Fibroblast of the aortic adventitia (primary cell): Measurements from ENCODE around the gene CAMK4. TPM values are rescaled to one million over a fixed set of nuclear protein-coding genes. Genes with fewer than 3 reads are reported as not detected.

ENCODE experiments used
- DNase-seq: peaks from one replicate; pipeline ENCODE4 v3.0.0-alpha.2; 2010; ENCODE audit warnings: low read depth
- H3K4me3 ChIP-seq: 2 replicates; pipeline ENCODE4 v1.5.1; 2011; ENCODE audit warnings: low read depth, mild to moderate bottlenecking, control low read depth, low read length, moderate library complexity
- total RNA-seq: library from RNA; depleted of rRNA; stranded (reverse); fragments of >200 nt; gene quantifications from 2 replicates; pipeline ENCODE4 v1.2.3, GENCODE V29; 2012; ENCODE audit warnings: low replicate concordance
- TF ChIP-seq, protein P1 (sequence below): IDR thresholded peaks from 2 replicates; pipeline ENCODE4 v1.5.1; 2011; ENCODE audit warnings: mild to moderate bottlenecking, low read length, control low read depth, inconsistent platforms; ENCODE audit not compliant: insufficient read depth

The CAMK4 gene
- total RNA-seq, 1 donor: 5.4 TPM

DNA sequence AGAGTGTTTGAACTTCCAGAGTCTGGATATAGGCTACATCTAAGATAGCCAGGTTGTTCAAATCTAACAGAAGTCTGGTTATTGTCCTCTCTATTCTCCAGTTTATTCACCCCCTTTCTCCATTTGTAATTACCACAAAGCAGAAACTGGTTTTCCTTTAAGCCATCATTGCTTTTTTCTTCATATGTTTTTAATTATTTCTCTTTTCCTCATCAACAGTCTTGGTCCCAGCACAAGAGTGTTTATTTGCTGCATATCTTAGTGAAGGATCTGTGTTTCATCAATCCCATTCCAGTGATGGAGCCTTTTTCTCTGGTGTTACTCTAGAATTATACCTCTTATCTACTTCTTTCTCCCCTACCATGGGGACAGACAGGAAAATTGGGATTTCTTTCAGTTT lies 142.2 kb downstream of the CAMK4 start:
- no peak for DNase-seq
- no peak overlapping the region for H3K4me3 ChIP-seq
- TF ChIP-seq, protein P1, sequence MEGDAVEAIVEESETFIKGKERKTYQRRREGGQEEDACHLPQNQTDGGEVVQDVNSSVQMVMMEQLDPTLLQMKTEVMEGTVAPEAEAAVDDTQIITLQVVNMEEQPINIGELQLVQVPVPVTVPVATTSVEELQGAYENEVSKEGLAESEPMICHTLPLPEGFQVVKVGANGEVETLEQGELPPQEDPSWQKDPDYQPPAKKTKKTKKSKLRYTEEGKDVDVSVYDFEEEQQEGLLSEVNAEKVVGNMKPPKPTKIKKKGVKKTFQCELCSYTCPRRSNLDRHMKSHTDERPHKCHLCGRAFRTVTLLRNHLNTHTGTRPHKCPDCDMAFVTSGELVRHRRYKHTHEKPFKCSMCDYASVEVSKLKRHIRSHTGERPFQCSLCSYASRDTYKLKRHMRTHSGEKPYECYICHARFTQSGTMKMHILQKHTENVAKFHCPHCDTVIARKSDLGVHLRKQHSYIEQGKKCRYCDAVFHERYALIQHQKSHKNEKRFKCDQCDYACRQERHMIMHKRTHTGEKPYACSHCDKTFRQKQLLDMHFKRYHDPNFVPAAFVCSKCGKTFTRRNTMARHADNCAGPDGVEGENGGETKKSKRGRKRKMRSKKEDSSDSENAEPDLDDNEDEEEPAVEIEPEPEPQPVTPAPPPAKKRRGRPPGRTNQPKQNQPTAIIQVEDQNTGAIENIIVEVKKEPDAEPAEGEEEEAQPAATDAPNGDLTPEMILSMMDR: no peak

DNA sequence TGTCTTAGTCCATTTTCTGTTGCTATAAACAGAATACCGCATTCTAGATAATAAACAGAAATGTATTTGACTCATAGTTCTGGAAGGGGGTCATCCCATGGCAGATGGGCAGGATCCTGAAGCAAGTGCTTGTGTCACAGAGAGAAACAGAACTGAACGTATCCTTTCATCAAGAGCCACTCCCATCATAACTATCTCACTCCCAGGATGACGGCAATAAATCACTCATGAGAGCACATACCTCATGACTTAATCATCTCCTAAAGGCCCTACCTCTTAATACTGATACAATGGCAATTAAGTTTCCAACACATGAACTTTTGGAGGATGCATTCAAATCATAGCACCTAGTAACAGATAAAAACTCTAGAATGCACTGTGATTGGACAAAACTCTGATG lies 142.9 kb downstream of the CAMK4 start:
- no peak overlapping the region for H3K4me3 ChIP-seq
- DNase-seq: no peak
- TF ChIP-seq, protein P1: no peak

DNA sequence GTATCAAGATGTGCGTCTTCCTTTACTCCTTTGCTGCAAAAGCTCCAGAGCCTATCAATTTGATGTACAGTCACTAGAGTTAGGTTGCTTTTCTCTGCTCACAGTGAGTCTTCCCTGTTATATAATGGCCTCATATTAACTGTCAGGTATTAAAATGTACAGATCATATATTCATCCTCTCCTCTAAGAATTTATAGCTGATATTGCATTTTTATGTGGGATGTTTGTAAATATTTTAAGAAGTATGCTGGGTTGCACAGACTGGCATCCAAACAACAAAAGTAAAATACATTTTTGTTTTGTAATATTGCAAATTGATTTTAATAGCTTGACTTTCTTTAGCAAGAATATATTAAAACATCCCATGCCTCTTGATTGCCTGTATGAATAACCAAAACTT lies 148.6 kb downstream of the CAMK4 start:
- no peak for DNase-seq
- H3K4me3 ChIP-seq: no peak overlapping the region
- TF ChIP-seq, protein P1: no peak

DNA sequence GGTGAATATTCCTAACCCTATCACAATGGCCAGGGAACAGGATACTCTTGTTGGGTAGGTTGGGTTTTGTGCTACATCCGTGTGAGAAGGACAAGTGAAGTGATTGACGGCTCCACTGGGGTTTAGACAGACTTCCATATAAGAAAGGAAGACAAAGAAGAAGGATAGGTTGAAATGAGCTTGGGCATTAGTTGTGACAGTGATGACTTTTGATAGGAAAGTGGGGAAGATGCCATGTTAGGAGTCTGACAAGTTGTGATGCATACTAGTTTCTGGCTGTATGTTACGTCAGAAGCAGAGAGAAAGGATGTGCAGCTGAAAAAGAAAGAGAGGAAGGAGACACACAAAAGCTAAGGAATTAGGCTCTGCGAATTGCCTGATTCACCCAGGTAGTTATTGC lies 150.2 kb downstream of the CAMK4 start:
- TF ChIP-seq, protein P1: no peak
- no peak overlapping the region for H3K4me3 ChIP-seq
- no peak for DNase-seq

DNA sequence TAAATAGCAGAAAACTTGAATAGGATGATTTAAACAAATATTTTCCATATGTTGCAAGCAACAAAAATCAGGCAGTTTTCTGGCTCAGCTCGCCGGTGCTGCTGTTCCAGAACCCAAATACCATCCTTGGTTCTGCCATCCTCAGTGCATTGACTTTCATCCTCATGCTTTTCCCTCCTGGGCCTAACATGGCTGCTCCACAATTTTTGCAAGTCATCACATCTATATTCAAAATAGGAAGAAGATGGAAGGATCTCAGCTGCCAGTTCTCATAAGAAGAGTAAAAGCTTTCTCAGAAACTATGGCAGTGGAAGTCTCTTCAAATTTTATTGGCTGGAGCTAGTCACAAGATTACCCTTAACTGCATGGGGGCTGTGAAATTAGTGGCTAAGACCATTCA lies 151.5 kb downstream of the CAMK4 start:
- DNase-seq: no peak
- no peak overlapping the region for H3K4me3 ChIP-seq
- TF ChIP-seq, protein P1: no peak

DNA sequence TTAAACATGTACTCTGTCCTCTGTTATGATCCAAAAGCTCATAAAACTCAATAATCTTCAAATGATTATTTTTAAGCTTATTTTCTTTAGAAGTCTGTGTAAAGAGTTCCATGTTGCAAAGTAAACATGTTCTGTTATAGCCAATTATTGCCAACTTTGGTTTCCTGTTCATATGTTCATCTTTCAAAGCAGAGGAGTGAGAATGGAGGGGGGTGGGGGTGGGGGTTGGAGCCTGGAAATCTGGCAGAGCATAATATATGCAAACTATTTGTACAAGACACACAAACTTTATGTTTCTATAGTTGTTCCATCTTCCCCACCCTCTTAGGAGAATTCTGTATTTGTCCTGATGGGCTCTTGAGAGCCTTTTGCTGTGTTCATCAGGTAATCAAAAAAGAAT lies 153.1 kb downstream of the CAMK4 start:
- TF ChIP-seq, protein P1: no peak
- DNase-seq: no peak
- no peak overlapping the region for H3K4me3 ChIP-seq

- TF ChIP-seq, protein P1: no peak
- DNase-seq: no peak
- H3K4me3 ChIP-seq: no peak overlapping the region
Measured at GRCh38 chr5:111379391-111379816, 155.2 kb downstream of the CAMK4 start.
